RWPE1 (cell line): Measurements from ENCODE around the gene GALNTL6.

Experiments used
- CTCF ChIA-PET: fragments of 350-600 bp; sonication (Branson Sonifier 250); formaldehyde crosslinking; extraction: SDS; loops from one replicate; lab custom pipeline; 2021; lab: Yijun Ruan, JAX
- POLR2A ChIA-PET: fragments of 400-600 bp; formaldehyde crosslinking; extraction: SDS; loops from one replicate; lab custom pipeline; 2020; ENCODE audit warnings: antibody characterized with exemption; ENCODE audit not compliant: low non-redundant PET; lab: Yijun Ruan, JAX
- DNase-seq: peaks from one replicate; pipeline ENCODE4 v3.0.0; 2012; ENCODE audit warnings: low spot score
- H3K27ac ChIP-seq: fragments of 450-650 bp; 2 replicates; pipeline ENCODE4 v1.5.1; 2017
- CTCF ChIP-seq: fragments of 450-650 bp; conservative IDR thresholded peaks from 2 replicates; pipeline ENCODE4 v1.5.1; 2017; ENCODE audit warnings: low read depth, mild to moderate bottlenecking

The GALNTL6 gene

GRCh38 chr4:171956678-171957077, 143.5 kb downstream of the GALNTL6 start:
- ChIA-PET CTCF (no interaction called here), POLR2A (no interaction called here)
- no peak overlapping the region for H3K27ac ChIP-seq
- TF ChIP-seq CTCF = no peak
- DNase-seq = no peak

- DNase-seq = no peak
- ChIA-PET POLR2A (no interaction called here), CTCF (interaction anchor here (0.7 kb wide), 1 partner anchor 377 kb away, joined by 3 read pairs; no protein-coding TSS in a partner anchor)
- TF ChIP-seq CTCF = no peak
- H3K27ac ChIP-seq = no peak overlapping the region
Measured at GRCh38 chr4:171962110-171962509, 148.9 kb downstream of the GALNTL6 start.

- POLR2A ChIA-PET = no interaction called here
- TF ChIP-seq CTCF = no peak
- H3K27ac ChIP-seq = no peak overlapping the region
- CTCF ChIA-PET = no interaction called here
- no peak for DNase-seq
Measured at GRCh38 chr4:171966356-171966755, 153.2 kb downstream of the GALNTL6 start.

- ChIA-PET POLR2A (no interaction called here), CTCF (no interaction called here)
- TF ChIP-seq CTCF = no peak
- no peak for DNase-seq
- no peak overlapping the region for H3K27ac ChIP-seq
Measured at GRCh38 chr4:171978216-171978615, 165.0 kb downstream of the GALNTL6 start.

- POLR2A ChIA-PET = no interaction called here
- CTCF ChIA-PET = no interaction called here
- no peak for DNase-seq
- no peak overlapping the region for H3K27ac ChIP-seq
- TF ChIP-seq CTCF = no peak
Measured at GRCh38 chr4:171979461-171979860, 166.3 kb downstream of the GALNTL6 start.

- no peak for DNase-seq
- CTCF ChIA-PET = no interaction called here
- POLR2A ChIA-PET = no interaction called here
- TF ChIP-seq CTCF = no peak
- H3K27ac ChIP-seq = no peak overlapping the region
Measured at GRCh38 chr4:171981185-171981584, 168.0 kb downstream of the GALNTL6 start.
